Epithelial cell of proximal tubule (primary cell): Measurements from ENCODE around the gene PLPP3. TPM values are rescaled to one million over a fixed set of nuclear protein-coding genes. Genes with fewer than 3 reads are reported as not detected.

Experiments
- DNase-seq: peaks from one replicate; pipeline ENCODE4 v3.0.0-alpha.2; 2011; ENCODE audit warnings: low read depth
- H3K4me3 ChIP-seq: 2 replicates; pipeline ENCODE4 v1.5.1; 2011; ENCODE audit warnings: low read depth, mild to moderate bottlenecking, low read length
- total RNA-seq: library from RNA; depleted of rRNA; stranded (reverse); fragments of >200 nt; gene quantifications from 2 replicates; pipeline ENCODE4 v1.2.3, GENCODE V29; 2015
- TF ChIP-seq, protein P1 (sequence below): conservative IDR thresholded peaks from 2 replicates; pipeline ENCODE4 v1.5.1; 2012; ENCODE audit warnings: low read depth, mild to moderate bottlenecking, low read length

The PLPP3 gene
- total RNA-seq, 1 donor from 2014 or later = 2.2 TPM

DNA sequence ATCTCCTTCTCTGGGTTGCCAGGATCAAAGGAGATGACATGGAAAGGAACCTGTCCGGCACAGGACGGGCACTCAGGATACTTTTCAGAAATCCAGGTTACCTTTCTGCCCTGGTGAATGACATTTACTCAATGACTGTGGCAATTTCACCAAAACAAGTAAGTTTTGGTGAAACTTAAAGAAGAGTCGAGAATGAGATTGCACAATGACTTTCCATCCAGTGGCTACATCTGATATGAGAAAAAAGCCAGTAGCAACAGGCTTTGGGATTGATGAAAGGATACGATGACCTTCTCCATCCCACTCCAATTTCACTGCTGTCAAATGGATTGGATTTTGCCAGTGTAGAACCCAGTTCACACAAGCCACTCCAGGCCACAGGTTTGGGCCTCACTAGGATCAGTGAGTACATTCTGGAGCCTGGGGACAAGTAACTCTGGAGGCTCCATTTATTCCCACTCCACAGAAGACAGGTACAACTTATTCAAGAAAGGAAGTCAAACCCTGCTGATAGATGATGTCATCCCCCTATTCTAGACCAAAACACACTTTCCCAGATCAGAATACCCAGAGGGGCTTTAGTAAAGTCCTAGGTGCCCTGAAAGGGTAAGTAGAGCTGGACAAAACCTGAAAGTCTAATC lies 63.3 kb downstream of the PLPP3 start:
- no peak overlapping the region for H3K4me3 ChIP-seq
- DNase-seq = no peak
- TF ChIP-seq, protein P1, sequence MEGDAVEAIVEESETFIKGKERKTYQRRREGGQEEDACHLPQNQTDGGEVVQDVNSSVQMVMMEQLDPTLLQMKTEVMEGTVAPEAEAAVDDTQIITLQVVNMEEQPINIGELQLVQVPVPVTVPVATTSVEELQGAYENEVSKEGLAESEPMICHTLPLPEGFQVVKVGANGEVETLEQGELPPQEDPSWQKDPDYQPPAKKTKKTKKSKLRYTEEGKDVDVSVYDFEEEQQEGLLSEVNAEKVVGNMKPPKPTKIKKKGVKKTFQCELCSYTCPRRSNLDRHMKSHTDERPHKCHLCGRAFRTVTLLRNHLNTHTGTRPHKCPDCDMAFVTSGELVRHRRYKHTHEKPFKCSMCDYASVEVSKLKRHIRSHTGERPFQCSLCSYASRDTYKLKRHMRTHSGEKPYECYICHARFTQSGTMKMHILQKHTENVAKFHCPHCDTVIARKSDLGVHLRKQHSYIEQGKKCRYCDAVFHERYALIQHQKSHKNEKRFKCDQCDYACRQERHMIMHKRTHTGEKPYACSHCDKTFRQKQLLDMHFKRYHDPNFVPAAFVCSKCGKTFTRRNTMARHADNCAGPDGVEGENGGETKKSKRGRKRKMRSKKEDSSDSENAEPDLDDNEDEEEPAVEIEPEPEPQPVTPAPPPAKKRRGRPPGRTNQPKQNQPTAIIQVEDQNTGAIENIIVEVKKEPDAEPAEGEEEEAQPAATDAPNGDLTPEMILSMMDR = no peak

DNA sequence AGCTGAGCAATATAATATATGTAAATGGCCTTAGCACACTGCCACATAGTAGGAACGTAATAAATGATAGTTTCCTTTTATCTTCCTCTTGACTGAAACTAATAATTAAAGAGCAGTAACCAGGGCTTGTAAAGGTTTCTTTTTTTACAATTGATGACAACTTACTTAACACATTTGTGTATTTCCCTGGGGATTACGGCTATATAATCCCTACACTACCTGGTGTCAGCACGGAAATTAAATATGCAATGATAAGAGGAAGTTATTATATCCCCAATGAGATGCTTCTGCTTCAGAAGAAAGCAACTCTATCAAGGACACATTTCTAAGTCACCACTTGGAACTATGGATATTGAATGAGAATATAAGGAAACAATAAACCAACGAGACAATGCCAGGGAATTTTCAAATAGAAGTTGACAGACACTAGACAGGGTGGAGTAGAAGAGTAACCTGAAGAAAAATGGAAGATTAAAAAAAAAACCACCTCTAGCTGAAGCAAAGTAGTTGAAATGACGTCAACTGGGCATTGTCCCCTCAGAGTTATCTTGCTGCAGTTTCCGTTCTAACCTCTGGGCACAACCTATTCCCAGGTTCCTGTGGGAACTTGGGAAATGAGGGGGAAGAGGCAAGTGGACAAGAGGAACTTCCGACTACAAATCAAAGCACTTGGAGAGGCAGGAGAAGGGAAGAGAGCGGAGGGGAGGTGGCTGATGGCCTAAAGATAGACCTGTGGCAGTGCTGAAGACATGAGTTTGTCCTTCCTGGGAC lies 66.5 kb downstream of the PLPP3 start:
- DNase-seq = no peak
- TF ChIP-seq, protein P1 = no peak
- H3K4me3 ChIP-seq = no peak overlapping the region

DNA sequence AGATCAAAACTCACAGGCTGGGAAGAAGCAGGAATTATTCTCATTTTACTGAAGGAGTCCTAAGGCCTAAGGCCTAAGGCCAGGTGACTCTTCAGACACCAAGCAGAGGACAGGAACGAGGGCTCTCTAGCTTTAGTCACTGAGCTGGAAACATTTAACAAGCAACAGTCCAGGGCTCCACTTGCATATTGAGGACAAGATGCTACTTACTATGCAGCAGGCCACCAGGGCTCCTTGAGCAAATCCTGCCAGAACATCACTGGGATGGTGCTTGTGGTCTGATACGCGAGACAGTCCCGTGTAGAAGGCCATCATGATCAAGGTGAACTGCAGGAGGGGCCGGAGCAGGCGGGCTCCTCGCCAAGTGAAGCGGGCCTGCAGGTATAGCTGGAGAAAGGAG lies 67.6 kb downstream of the PLPP3 start:
- no peak for DNase-seq
- TF ChIP-seq, protein P1 = no peak

DNA sequence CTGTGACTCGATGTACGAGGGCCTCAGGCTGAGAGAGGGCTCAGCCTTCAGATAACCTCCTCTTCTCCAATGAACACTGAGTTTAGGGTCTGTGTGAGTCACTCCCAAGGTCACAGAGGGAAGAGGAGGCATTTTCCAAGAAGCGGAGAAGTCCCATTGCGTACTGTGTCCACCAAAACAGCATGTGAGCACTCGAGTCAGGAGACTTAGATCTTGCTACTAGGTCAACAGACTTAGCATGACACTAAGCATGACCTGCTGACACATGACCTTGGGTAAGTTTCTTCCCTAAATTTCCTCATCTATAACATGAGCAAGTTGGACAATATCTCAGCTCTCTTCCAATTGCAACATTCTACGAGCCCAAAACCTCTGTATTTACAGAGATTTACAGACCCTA lies 68.0 kb downstream of the PLPP3 start:
- no peak overlapping the region for H3K4me3 ChIP-seq
- TF ChIP-seq, protein P1 = no peak
- no peak for DNase-seq

More for the DNA sequence above, 67.6 kb downstream of the PLPP3 start:
- no peak overlapping the region for H3K4me3 ChIP-seq

DNA sequence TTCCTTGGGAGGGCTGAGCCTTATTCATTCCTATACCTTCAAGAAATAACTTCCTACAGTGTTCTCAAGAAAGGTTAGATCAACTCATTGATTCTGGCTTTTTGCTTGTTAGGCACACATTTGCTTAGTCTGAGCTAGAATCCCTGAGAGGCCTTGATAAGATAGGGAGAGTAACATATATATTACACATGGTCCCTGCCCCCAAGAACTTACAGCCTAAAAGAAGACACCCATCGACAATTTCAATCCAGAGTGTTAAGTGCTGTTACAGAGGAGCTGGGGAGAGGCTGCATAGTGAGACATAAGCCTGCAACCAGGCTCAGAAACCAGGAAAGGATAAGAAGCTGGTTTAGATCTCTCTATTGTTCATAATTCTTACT lies 68.7 kb downstream of the PLPP3 start:
- H3K4me3 ChIP-seq = no peak overlapping the region
- no peak for DNase-seq
- TF ChIP-seq, protein P1 = no peak

DNA sequence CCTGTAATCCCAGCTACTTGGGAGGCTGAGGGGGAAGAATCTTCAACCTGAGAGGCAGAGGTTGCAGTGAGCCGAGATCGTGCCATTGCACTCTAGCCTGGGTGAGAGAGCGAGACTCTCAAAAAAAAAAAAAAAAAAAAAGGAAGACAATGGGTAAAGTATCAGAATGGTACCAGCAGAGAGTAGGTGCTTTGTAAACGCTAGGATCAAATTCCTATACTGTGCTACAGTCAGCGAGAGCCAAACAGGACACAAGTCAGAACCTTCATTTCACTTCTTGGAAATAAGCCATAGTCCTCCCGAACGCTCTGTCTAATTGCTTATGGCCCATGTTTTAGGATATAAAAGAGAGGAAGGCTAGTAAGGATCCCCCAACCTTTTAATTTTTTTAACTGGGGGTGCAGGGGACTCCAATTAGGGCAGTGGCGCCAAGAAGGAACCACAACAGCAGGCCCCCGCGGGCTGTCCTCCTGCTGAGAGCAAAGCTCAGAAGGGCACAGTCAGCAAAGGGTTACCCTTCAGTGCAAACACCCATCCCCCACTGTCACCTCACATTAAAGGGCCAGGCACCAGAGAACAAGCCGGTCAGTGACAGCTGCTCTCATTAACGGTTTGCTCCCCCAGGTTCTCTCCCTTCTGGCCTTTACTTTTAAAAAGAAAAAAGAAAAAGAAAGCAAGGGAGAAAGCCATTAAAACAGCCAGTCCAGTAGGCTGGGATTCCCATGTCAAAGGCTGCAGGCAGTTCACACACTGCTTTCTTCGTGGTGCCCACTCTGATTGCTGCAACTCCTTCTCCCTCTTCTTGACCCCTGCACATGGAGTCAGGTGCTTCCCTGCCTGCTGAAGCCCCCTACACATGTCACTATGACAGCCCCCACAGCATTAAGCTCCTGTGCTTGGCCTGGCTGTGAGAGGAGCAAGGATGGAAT lies 69.4 kb downstream of the PLPP3 start:
- H3K4me3 ChIP-seq = no peak overlapping the region
- TF ChIP-seq, protein P1 = no peak
- DNase-seq = no peak
